Activated T-helper 9 cell treated with anti-CD3 and anti-CD28 coated beads, Interleukin-2, amount 50 U/mL, for 16 hours (primary cell): Measurements from ENCODE around the gene PSEN1.
A peak's percentile ranks its signal among the peaks of the same experiment; 100 is the strongest.

ENCODE experiments used
- DNase-seq: peaks from one replicate; pipeline ENCODE4 v3.0.0-alpha.2; 2020; ENCODE audit warnings: low read depth

PSEN1 gene

GRCh38 chr14:73136387-73137225 is at the start of gene PSEN1:
PSEN1 (plus strand) TSS chr14:73136507; CDS start chr14:73148020, 11,513 bp downstream.
- peak; percentile 97 for DNase-seq

- no peak for DNase-seq
These were observed 45.3 kb upstream of the PSEN1 start for GRCh38 chr14:73091044-73091443.

- no peak for DNase-seq
These were observed 38.9 kb upstream of the PSEN1 start for GRCh38 chr14:73097421-73097820.

GRCh38 chr14:73100334-73100733 is 36.0 kb upstream of the PSEN1 start:
- no peak for DNase-seq

GRCh38 chr14:73102806-73103497 is 33.4 kb upstream of the PSEN1 start:
- no peak for DNase-seq

GRCh38 chr14:73105050-73105449 is 31.3 kb upstream of the PSEN1 start:
- no peak for DNase-seq

- no peak for DNase-seq
These were observed 30.6 kb upstream of the PSEN1 start for GRCh38 chr14:73105727-73106126.

GRCh38 chr14:73116079-73116665 is 20.1 kb upstream of the PSEN1 start:
- no peak for DNase-seq

GRCh38 chr14:73124180-73124894 is 12.0 kb upstream of the PSEN1 start:
- no peak for DNase-seq

GRCh38 chr14:73125169-73125588 is 11.1 kb upstream of the PSEN1 start:
- no peak for DNase-seq

- no peak for DNase-seq
These were observed 10.6 kb upstream of the PSEN1 start for GRCh38 chr14:73125746-73126145.

GRCh38 chr14:73133795-73134194 is 2.5 kb upstream of the PSEN1 start:
- DNase-seq: no peak

GRCh38 chr14:73136085-73136386 is 271 bp upstream of the PSEN1 start:
- DNase-seq: no peak

GRCh38 chr14:73140811-73141323 is 4.6 kb downstream of the PSEN1 start:
- no peak for DNase-seq

- no peak for DNase-seq
These were observed 5.9 kb downstream of the PSEN1 start for GRCh38 chr14:73142216-73142615.

GRCh38 chr14:73143003-73143402 is 6.7 kb downstream of the PSEN1 start:
- no peak for DNase-seq

GRCh38 chr14:73143617-73144016 is 7.3 kb downstream of the PSEN1 start:
- DNase-seq: no peak

- DNase-seq: no peak
These were observed 9.1 kb downstream of the PSEN1 start for GRCh38 chr14:73145371-73145770.

GRCh38 chr14:73146111-73146510 is 9.8 kb downstream of the PSEN1 start:
- no peak for DNase-seq

GRCh38 chr14:73149753-73150152 is 13.4 kb downstream of the PSEN1 start:
- DNase-seq: no peak

- DNase-seq: no peak
These were observed 17.0 kb downstream of the PSEN1 start for GRCh38 chr14:73153272-73153671.

GRCh38 chr14:73162251-73162650 is 25.9 kb downstream of the PSEN1 start:
- DNase-seq: no peak
